Stimulated activated CD4-positive, alpha-beta T cell treated with anti-CD3 and anti-CD28 coated beads, Interleukin-12 subunit alpha, Interleukin-12 subunit beta, amount 100 ng/mL, for 24 hours (primary cell): ENCODE measurements around the gene KCNN3.
A peak's percentile ranks its signal among the peaks of the same experiment; 100 is the strongest.

Experiments
- DNase-seq, 2 experiments: peaks; one replicate each; pipeline ENCODE4 v3.0.0-alpha.2; 2020; ENCODE audit warnings: low read depth in 2 of 2

KCNN3 gene

DNA sequence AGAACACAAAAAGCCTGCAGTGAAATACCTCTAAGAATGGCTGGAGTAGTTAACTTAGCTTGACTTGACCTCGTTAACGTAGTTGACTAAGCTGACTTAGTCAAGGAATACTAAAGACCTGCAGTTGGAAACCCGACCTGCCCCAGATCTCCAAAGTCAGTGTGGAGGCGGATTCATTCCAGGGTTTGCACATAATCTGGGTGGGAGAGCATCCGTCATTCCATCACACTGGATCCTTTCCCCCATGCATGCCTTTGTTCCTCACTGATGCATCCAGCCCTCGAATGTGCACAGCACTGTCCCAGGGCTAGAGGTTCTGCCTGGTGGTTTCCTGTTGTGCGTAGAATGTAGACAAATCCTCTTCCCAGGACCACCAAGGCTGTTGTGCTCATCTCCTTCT is 76.4 kb downstream of the KCNN3 start:
- no peak for DNase-seq

DNA sequence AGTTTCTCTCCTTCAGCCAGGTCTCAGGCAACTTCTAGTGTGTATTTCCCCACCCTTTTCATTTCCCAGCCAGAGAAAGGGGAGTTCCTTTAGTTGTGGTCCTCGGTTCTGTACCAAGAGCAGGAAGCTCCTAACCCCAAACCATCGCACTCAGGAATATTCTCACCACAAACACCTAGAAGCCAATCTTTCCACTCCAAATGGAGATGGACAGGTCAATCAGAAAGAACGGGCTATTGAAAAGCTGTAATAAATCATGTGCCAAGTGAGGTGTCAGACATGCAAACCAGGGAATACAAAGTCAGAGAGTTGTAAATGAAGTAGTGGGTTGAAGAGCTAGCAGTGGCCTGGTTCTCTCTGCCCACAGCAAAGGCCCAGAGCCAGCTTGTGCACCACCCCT is 77.2 kb downstream of the KCNN3 start:
- no peak for DNase-seq

DNA sequence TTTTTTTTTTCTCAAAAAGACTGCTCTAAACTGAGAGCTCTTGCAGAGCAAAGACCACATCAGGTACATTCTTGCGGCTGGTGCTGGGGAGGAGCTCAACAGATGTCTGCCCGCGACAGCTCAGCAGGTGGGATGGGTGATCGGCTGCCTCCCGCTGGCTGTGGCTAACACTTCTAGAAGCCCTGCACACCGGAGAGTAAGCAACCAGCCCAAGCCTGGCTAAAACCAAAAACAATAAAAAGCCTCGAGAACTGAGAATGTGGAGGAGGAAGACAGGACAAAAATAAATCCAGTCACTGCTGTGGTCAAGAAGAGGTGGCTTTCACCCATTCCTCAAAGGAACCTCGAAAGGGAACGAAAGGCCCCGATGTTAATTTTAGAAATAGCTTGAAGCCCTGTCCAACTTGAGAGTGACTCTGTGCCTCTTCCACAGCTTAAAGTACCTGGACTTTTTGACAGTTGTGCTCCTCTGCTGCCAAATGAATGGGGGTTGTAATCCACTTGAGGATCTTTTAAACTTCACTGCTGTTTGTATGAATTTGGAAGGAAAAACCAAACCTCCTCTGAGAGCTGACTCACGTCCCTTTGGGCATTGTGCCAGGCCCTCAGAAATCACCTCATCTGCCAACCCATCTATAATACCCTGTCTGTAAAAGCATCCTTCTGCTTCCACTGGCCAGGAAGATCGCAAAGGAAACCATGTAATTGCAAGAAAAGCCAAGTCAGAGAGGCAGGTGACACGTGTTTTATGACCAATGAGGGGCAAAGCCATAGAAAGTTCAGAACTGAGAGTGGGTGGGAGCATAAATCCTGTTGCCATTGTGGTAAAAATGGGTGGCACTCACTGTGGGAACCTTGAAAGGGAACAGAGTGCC is 78.6 kb downstream of the KCNN3 start:
- peak; percentile 45 to 71 for DNase-seq

DNA sequence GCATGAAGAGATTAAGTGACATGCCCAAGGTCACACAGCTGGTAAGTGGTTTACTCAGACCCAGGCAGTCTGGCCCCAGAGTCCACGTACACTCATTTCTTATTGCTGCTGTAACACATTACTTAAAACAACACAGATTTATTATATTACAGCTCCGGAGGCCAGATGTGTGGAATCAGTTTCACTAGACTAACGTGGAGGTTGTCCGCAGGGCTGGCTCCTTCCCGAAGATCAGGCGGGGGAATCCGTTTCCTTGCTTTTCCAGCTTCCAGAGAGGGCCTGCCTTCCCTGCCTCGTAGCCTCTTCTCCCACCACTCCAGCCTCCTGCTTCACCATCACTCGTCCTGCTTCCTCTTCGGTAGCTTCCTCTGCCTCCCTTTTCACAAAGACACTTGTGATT is 81.2 kb downstream of the KCNN3 start:
- no peak for DNase-seq

DNA sequence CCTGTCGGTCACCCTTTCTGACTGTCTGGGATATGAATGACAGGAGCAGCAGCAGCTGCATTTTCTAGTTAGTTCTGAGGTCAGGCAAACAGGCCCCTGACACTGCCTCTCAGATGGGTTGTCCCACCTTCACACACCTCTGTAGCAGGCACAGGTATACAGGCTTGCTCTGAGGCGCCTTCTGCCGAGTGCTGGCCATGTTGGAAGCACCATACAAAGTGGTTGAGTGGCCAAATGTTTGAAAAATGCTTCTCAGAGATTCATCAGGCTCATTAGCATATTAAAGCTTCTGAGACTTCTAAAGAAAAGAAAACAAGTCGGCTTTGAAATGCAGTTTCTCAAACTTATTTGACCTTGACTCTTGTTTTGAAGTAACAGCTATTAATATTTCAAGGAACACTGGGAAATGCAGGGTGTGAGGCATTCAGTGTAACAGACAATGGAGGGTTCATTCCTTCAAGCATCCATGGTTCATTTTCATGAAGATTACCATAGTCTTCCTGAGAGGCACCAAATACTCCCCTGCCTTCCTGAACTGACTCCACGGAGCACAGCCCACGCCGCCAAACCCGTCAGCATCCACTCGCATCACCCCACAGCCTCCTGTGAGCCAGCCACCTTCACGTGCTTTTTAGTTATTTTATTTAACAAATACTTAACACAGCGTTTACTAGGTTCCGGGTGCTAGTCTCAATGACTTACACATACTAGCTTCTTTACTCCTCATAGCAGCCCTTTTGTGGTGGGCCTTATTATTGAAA is 81.8 kb downstream of the KCNN3 start:
- DNase-seq: no peak

DNA sequence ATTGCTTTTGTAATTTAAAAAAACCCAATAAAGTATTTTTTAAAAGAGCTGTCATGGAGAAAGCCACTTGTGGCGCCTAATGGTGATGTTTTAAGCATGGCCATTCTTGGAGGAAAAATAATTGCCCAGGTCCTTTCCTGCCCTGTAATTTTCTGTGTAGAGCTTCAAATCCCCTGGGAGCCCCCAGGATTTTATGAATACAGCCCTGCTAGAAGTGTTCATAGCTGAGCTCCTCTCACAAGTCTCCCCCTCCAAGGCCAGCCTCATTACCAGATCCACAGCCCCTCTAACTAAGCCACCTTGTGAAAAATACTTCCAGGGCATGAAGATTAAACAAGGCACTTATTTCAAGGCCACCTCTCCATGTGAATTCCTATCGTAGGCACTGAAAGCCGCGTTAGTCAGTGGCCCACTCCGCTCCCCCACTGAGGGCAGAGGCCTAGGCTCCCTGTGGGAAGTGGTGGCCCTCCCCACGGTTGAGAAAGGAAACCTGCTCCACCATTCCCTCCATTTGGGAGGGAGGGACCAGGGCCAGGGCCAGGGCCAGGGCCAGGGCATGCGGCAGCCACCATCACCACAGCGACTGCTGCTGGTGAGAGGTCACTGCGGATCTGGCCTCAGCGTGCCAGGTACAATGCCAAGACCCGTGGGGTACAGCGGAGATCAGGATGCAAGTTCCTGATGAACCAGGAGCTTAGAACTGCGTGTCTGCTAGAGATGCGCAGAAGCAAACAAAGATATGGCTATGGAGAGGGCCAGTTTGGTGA is 83.1 kb downstream of the KCNN3 start:
- no peak for DNase-seq

DNA sequence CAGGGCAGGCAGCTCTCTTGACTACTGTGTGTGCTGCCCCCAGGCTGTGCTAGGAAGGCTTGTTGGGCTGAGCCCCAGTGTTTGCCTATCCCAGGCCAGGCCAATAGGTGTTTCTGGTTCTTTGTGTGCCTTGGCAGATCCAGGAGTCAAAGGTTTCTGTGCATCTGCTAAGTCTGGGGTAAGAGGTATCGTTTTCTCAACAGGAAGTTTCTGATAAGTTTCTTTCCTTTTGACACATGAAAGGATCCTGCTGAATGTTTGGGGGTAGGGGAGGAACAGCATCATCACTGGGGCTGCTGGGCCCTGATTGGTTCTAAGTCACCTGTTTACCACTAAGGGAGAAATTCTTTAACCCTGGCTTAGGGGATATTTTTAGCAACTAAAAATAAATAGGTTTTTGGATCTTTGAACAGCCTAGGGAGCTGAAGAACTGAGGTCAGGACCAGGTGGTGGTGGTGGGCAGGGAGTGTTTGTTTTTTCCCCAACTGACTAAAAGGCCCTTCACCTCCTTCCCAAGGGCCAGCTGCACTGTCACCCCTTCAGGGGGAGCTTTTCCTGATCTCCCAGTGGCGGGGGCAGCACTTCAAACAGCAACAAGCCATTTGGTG is 85.1 kb downstream of the KCNN3 start:
- peak in 1 of 2 experiments; percentile 35 for DNase-seq

DNA sequence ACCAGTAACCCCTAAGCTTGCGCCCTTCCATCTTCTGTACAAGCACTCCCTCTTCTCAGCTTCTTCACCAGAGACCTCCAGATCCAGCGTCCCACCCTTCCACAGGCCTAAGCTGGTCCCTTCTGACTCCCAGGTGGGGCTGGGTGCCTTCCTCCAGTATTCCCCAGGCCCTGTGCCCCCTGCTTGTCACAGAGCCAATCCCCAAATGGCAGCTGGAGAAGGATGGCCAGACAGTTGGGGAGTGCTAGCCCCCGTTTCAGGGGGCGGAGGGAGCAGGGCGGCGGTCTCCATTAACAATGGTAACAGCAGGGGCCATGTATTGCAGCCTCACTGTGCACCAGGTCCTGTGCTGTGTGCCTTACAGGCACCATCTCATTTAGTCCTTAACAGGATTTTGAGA is 85.7 kb downstream of the KCNN3 start:
- no peak for DNase-seq

DNA sequence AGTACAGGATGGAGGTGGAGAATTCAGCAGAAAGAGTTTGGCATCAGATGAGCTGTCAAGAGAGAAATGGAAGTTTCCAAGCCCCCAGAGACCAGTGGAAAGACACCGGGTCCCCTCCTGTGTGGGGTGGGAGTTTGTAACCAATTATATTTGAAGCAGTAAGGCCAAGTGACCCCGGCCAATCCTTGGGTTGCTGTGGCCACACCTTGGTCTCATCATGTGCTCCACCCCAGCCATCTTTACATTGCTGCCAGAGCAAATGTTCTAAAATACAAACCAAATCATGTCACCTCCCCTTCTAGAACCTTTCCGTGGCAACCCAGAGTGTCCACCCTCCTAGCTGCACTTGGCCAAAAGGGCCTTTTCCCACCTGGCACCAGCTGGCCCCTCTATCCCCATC is 86.1 kb downstream of the KCNN3 start:
- DNase-seq: no peak

DNA sequence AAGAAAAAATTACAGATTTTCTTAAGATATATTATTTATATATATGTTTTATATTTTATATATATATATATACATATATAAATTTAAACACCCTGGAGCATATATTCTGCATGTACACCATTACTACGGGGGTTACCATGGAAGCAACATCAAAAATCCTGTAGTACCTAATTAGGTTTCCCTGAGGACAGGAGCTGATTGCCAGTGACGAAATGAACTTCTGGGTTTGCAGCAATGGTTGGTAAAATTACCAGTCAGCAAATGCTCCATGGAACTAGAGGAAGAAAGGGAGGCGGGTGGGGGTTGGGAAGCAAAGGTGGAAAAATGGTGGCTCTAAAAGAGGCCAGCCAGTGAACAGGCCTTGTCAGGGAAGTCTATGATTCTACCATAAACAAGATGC is 89.5 kb downstream of the KCNN3 start:
- DNase-seq: no peak

DNA sequence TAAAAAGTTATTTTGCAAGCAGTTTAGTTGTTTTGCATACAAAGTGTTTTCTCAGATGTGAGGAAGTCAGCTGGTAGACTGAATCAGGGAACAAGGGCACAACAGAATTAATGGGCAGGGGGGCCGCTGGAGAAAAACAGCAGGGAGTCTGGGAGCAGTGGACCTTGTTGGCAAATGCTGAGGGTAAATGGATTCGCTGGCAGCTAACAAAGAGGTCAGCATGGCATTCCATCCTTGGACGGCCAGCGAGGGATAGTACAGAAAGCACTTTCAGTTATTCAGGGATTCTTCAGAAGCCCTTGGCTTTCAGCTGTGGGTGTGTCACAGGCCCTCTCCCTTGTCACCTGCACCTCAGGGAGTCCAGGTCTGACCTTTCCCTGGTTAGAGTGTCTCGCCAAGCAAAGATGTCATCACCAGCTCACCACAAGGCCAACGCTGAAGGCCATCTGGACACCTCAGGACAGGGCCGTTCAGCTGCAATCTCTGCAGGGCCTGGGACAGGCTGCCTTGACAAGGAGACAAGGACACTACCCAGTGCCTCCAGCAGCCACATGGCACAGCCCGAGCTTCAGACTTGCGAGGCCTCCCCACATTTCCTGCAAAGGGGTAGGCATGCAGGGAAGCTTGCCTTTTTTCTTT is 90.4 kb downstream of the KCNN3 start:
- DNase-seq: no peak

DNA sequence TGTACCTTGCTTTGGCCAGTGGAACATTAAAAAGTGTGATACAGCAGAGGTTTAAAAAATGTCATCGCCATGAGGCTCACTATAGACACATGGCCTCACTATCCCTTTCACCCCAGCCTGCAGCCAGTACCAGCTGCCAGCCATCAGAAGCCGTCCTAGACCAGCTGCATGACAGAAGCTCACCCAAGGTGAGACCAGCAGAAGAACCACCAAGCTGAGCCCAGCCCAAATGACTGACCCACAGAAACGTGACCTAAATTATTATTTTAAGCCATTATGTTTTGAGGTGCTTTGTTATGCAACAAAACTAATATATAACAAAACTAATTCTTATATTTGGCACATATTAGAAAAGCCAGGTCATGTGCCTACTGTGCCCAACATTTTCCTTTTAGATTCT is 91.1 kb downstream of the KCNN3 start:
- no peak for DNase-seq

DNA sequence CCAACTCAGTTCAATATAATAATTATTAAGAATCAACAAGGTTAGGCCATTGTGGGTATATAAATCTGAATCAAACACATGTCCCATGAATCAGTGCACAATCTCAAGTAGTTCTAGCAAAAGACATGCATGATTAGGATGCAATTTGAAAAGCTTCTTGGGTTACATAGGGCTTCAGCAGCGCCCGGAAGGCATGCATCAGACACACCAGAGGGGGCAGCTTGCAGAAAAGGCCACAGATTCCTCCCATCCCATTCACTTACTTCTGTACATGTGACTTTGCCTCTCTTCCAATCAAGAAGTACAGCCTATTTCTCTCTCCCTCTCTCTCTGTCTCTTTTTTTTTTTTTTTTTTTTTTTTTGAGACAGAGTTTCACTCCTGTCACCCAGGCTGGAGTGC is 91.8 kb downstream of the KCNN3 start:
- no peak for DNase-seq

DNA sequence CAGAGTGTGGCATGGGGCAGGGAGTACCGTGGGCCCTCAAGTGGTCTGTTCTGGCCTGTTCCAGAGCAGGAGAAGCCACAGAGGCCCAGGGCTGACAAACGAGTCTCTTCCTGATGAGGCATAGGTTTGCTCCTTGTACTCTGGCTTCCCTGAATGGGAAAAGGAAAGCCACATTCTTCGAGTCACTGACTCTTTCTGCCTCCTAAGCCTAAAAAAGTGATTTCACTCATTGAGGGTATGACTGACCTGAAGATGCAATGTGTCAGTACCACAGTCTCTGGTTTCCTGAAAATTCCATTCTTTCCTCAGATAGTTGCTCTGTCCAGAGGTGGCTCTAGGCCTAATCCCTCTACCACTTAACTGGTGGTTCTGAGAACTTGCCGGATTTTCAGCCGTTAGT is 92.3 kb downstream of the KCNN3 start:
- no peak for DNase-seq

DNA sequence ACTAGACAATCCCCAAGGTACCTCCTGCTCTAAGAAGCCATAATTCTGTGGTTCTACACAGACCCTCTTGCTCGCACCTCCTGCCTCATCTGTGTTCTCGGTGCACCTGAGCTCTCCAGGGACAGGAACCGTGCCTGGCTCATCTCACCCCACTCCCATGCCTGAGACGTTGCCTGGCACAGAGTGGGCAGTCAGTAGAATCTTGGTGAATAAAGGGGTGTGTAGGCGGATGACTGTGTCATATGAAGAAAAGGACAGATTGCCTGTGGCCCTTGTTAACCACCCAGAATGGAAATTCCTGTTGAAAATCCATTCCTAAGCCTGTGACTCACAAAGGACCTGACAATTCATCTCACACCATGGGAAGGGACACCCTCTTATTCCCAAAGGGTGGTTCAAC is 92.9 kb downstream of the KCNN3 start:
- no peak for DNase-seq

DNA sequence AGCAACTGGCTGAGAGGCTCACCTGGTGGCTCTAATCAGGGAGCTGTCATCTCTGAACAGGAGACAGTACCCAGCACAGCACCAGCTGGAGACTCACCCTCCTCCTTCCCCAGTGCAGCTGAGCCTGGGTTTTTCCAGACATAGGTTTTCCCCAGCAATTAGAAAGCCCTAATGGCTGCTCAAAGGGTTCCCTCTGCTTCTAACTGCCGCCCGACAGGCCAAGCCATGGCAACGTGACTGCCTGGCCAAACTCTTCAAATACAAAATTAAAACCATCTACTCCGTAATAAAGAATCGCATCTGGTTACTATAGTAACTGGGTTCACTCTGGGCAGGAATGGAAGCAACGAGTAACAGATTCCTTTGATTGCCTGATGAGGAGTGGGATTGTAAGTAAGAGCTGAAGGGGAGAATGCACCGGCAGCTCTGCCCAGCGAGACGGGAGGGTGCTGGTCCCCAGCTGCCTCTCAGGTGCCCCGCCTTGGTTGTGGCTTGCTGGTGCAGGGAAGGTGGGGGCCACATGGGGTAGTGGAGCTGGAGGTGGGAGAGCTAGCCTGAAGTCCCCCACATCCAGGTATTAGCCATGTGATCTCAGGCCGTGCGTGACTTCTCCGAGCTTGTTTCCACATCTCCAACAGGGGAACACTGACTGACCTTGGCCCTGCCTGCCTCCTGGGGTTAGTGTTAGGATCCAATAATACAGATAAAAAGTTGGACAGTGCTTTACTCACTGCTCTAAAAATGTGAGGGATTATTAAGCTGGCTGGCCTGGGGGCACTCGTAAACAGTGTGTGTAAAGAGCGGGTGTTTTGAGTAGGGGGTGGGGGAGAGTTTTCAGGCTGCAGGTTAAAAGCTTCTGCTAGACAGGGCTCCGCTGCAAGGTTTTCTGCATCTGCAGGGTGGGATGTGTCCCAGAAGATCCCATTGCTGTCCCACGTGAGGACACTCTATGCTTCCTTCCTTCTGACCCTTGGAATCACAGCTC is 94.2 kb downstream of the KCNN3 start:
- DNase-seq: no peak

DNA sequence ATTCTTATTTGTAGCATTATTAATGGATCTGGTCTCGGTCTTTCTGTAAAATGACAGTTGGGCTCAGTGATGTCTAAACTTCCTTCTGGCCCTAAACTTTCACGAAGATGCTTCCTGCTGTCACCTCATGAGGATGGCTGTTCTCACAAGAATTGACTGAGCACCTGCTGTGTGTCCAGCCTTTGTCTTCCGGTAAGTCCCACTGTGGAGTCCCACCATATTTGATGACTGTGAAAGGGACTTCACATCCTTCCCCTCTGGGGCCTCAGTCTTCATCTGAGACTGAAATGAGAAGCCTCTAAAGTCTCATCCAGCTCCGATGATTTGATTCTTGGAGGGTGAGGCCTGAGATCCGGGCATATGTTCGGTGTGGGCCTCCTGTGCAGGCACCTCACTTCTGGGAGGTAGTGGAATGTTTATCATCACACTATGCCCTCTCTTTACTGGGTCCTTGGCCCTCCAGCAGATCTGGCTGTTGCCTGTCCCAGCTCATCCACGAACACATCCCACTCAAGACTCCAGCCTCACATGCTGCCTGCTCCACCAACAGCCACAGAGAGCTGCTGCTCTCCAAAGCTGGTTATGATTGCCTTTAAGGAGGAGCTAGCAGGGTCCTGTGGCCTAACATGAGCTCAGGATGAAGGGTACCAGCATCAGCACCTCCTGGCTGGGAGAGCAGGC is 95.8 kb downstream of the KCNN3 start:
- DNase-seq: no peak

DNA sequence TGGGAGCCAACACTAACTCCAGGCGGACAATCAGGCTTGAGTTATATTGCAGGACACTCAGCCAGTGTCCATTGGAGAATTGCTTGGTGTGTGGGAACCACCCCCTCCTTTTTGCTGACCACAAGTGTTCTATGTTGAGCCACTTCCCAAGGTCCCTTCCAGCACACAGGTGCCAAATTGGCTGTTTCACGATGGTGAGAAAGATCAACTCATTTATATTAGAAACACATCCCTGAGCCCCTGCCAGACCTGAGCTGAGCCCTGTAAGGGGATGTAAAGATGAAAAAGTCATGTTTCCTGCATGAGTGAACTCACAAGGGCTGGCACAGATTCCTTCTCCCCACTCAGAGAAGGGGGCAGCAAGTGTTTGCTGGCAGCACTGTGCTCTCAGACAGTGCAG is 96.5 kb downstream of the KCNN3 start:
- DNase-seq: no peak

DNA sequence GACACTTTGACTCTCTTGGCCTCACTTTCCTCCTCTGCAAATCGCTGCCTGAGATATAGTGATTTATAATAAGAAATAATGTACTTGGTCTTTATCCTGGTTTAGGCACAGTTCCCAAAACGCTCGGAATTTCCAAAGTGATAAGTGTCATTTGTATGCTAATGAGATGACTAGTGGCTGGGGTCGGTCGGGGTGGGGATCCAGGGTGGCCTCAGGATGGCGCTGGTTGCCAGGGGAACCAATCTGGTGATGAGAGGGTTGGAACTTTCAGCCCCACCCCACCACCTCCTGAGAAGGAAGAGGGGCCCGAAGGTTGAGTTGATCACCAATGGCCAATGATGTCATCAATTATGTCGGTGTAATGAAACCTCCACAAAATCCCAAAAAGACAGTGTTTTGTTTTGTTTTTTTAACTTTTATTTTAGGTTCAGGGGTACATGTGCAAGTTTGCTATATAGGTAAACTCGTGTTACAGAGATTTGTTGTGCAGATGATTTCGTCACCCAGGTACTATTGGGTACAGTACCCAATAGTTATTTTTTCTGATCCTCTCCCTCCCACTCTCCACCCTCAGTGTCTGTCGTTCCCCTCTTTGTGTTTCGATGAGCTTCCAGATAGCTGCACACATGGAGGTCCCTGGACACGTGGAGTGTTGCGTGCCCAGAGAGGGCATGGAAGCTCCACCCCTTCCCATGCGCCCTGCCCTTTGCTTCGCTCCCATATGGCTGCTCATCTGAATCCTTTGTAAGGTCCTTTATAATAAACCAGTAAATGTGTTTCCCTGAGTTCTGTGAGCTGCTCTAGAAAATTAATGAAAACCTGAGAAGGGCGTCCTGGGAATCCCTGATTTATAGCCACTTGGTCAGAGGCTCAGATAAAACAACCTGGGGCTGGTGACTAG is 97.2 kb downstream of the KCNN3 start:
- DNase-seq: no peak
